ENCODE measurements around the gene FOXD2. TPM values are rescaled to one million over a fixed set of nuclear protein-coding genes. Genes with fewer than 3 reads are reported as not detected.

The FOXD2 gene
- total RNA-seq, 4 donors from 2014 or later = 0.34 to 0.39 (median 0.38) TPM; not detected in 1

- peaks cover 28% of the 10 kb centered on the region for H3K27me3 ChIP-seq
- 79% methylated on average over 2 of the region's 2 CpGs for WGBS
- H3K4me3 ChIP-seq = no peak overlapping the region
- H3K9me3 ChIP-seq = no peaks in the 10 kb centered on the region
- no peak for TF ChIP-seq POLR2AphosphoS5 (IDR thresholded peaks at IDR 0.05)
- TF ChIP-seq, protein P1, sequence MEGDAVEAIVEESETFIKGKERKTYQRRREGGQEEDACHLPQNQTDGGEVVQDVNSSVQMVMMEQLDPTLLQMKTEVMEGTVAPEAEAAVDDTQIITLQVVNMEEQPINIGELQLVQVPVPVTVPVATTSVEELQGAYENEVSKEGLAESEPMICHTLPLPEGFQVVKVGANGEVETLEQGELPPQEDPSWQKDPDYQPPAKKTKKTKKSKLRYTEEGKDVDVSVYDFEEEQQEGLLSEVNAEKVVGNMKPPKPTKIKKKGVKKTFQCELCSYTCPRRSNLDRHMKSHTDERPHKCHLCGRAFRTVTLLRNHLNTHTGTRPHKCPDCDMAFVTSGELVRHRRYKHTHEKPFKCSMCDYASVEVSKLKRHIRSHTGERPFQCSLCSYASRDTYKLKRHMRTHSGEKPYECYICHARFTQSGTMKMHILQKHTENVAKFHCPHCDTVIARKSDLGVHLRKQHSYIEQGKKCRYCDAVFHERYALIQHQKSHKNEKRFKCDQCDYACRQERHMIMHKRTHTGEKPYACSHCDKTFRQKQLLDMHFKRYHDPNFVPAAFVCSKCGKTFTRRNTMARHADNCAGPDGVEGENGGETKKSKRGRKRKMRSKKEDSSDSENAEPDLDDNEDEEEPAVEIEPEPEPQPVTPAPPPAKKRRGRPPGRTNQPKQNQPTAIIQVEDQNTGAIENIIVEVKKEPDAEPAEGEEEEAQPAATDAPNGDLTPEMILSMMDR (IDR thresholded peaks at IDR 0.05) = no peak
- no peak for TF ChIP-seq EP300 (IDR thresholded peaks at IDR 0.05)
- no peak for TF ChIP-seq POLR2A (IDR thresholded peaks at IDR 0.05)
- DNase-seq (ENCODE audit: low spot score in 2 of 2) = no peak
- no peak overlapping the region for H3K27ac ChIP-seq
- no peaks in the 10 kb centered on the region for H3K4me1 ChIP-seq
- no peaks in the 10 kb centered on the region for H3K36me3 ChIP-seq
Observed at GRCh38 chr1:47469390-47469759, 31.5 kb downstream of the FOXD2 start.

DNA sequence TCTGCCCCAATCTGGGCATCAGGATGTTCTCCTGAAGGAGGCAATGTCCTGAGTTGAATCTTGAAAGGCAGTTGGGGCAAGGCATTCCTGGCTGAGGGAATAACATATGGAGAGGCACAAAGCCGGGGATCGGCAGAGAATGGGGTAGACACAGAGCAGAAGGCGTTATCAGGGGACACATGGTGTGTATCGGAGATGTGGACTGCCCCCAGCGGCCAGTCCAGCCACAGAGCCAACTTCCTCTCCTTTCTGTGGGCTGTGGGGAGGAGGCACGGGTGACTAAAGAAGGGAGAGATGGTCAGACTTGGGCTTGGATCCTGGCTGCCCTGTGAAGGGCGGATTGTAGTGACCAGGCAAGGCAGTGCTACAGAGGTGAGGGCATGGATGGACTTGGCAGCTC lies 32.1 kb downstream of the FOXD2 start:
- H3K27me3 ChIP-seq = peaks cover 27% of the 10 kb centered on the region
- WGBS = 76% methylated on average over 7 of the region's 7 CpGs
- TF ChIP-seq EP300 (IDR thresholded peaks at IDR 0.05) (no peak), POLR2AphosphoS5 (IDR thresholded peaks at IDR 0.05) (no peak), POLR2A (IDR thresholded peaks at IDR 0.05) (no peak)
- TF ChIP-seq, protein P1 (IDR thresholded peaks at IDR 0.05) = no peak
- H3K4me1 ChIP-seq = no peaks in the 10 kb centered on the region
- no peak overlapping the region for H3K4me3 ChIP-seq
- DNase-seq (ENCODE audit: low spot score in 2 of 2) = no peak
- no peaks in the 10 kb centered on the region for H3K36me3 ChIP-seq
- H3K27ac ChIP-seq = no peak overlapping the region
- no peaks in the 10 kb centered on the region for H3K9me3 ChIP-seq

GRCh38 chr1:47471163-47471562 lies 33.3 kb downstream of the FOXD2 start:
- 53% methylated on average over 5 of the region's 5 CpGs for WGBS
- TF ChIP-seq POLR2AphosphoS5 (IDR thresholded peaks at IDR 0.05) = no peak
- TF ChIP-seq, protein P1 (IDR thresholded peaks at IDR 0.05) = no peak
- no peak for TF ChIP-seq EP300 (IDR thresholded peaks at IDR 0.05)
- Histone ChIP-seq H3K9me3 (no peaks in the 10 kb centered on the region), H3K27ac (no peak overlapping the region), H3K4me3 (no peak overlapping the region), H3K4me1 (no peaks in the 10 kb centered on the region), H3K27me3 (peaks cover 22% of the 10 kb centered on the region), H3K36me3 (no peaks in the 10 kb centered on the region)
- DNase-seq (ENCODE audit: low spot score in 2 of 2) = peak; percentile 87 to 88

DNA sequence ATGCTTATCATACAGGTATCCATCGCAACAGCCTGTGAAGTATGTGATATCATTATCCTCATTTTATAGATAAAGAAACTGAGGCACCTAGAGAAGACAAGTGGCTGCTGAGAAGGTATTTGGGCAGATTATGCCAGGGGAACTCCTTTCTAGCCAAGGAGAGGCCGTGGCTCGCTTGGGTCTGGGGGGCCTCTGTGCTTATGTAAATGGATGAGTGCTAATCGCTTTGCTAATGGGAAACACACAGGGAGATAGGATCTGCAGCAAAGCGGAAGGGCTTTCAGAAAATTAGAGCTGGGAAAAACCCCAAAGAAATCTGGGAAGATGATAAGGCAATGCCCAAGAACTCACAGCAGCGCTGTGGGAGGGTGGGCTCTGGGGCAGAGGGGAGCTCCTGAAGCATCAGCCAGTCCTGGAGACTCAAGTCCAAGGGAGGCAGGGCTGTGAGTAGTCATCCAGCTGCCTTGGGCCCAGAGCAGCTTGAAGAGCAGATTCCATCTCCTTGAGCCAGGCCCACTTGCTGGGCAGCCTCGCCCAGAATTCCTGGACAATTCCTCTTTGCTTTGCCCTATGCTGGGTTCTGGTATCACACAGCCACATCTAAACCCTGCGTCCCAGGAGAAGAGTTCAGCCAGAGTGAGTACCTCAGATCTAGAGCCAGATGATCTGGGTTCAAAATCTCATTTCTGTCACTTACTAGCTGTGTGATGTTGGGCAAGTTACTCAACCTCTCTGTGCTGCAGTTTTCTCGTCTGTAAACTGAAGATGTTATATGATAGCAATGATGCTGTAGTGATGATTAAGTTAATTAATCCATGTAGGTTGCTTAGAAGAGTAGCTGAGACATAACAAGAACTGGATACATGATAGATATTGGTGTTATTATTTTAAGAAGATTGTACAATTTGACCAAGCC lies 36.7 kb downstream of the FOXD2 start:
- no peak overlapping the region for H3K4me3 ChIP-seq
- peaks cover 4% of the 10 kb centered on the region for H3K27me3 ChIP-seq
- TF ChIP-seq POLR2AphosphoS5 (IDR thresholded peaks at IDR 0.05) = no peak
- no peak for TF ChIP-seq POLR2A (IDR thresholded peaks at IDR 0.05)
- TF ChIP-seq, protein P1 (IDR thresholded peaks at IDR 0.05) = no peak
- TF ChIP-seq EP300 (IDR thresholded peaks at IDR 0.05) = no peak
- H3K36me3 ChIP-seq = no peaks in the 10 kb centered on the region
- no peaks in the 10 kb centered on the region for H3K9me3 ChIP-seq
- H3K4me1 ChIP-seq = peaks cover 8% of the 10 kb centered on the region
- no peak overlapping the region for H3K27ac ChIP-seq
- no peak for DNase-seq (ENCODE audit: low spot score in 2 of 2)
- 56% methylated on average over 9 of the region's 9 CpGs for WGBS

- H3K27ac ChIP-seq = no peak overlapping the region
Observed at GRCh38 chr1:47477595-47478080, 39.8 kb downstream of the FOXD2 start.

More at GRCh38 chr1:47477595-47478080, 39.8 kb downstream of the FOXD2 start:
- no peak for DNase-seq (ENCODE audit: low spot score in 2 of 2)
- WGBS = 91% methylated on average over 3 of the region's 3 CpGs
- Histone ChIP-seq H3K9me3 (no peaks in the 10 kb centered on the region), H3K27me3 (peaks cover 3% of the 10 kb centered on the region), H3K4me1 (peaks cover 8% of the 10 kb centered on the region), H3K36me3 (no peaks in the 10 kb centered on the region), H3K4me3 (no peak overlapping the region)
- no peak for TF ChIP-seq EP300 (IDR thresholded peaks at IDR 0.05)
- no peak for TF ChIP-seq POLR2A (IDR thresholded peaks at IDR 0.05)
- TF ChIP-seq, protein P1 (IDR thresholded peaks at IDR 0.05) = no peak
- TF ChIP-seq POLR2AphosphoS5 (IDR thresholded peaks at IDR 0.05) = no peak
